ENCODE results near the gene IRS1. TPM values are rescaled to one million over a fixed set of nuclear protein-coding genes. Genes with fewer than 3 reads are reported as not detected.

The IRS1 gene
- total and polyA plus RNA-seq, 2 experiments from 2014 or later, result 10.9 to 25.6 TPM

DNA sequence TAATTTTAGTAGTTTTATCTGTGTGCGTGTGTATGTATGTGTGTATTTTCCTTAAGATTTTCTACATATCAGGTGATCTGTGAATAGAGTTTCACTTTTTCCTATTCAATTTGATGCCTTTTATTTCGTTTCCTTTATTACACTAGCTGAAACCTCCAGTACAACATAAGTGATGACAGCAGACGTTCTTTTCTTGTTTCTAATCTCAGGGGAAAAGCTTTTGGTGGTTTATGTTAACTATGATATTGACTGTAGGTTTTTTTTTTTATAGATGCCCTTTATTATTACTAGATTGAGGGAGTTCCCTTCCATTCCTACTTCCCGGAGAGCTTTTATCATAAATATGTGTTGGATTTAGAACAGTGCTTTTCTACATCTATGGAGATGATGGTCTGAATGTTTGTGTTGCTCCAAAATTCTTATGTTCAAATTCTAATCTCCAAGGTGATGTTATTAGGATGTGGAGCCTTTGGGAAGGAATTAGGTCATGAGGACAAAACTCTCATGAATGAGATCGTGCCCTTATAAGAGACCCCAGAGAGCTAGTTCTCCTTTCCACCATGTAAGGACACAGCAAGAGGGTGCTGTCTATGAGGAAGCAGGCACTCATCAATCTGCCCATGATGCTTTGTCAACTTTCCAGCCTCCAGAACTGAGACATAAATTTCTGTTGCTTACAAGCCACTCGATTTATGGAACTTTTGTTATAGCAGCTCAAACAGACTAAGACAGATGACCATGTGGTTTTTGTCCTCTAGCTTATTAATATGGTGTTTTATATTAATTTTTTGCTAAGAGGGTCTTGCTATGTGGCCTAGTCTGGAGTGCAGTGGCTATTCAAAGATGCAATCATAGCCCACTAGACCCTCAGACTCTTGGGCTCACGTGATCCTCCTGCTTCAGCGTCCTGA, 30.4 kb upstream of the IRS1 start:
- TF ChIP-seq EZH2phosphoT487 (IDR thresholded peaks at IDR 0.05; ENCODE audit: low read depth, severe bottlenecking, unreplicated experiment), result no peak
- TF ChIP-seq EZH2 (IDR thresholded peaks at IDR 0.05; ENCODE audit: borderline replicate concordance), result no peak
- TF ChIP-seq, protein P1, sequence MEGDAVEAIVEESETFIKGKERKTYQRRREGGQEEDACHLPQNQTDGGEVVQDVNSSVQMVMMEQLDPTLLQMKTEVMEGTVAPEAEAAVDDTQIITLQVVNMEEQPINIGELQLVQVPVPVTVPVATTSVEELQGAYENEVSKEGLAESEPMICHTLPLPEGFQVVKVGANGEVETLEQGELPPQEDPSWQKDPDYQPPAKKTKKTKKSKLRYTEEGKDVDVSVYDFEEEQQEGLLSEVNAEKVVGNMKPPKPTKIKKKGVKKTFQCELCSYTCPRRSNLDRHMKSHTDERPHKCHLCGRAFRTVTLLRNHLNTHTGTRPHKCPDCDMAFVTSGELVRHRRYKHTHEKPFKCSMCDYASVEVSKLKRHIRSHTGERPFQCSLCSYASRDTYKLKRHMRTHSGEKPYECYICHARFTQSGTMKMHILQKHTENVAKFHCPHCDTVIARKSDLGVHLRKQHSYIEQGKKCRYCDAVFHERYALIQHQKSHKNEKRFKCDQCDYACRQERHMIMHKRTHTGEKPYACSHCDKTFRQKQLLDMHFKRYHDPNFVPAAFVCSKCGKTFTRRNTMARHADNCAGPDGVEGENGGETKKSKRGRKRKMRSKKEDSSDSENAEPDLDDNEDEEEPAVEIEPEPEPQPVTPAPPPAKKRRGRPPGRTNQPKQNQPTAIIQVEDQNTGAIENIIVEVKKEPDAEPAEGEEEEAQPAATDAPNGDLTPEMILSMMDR (IDR thresholded peaks at IDR 0.05; ENCODE audit: poor library complexity), result no peak
- no peak overlapping the region for H3K4me3 ChIP-seq
- H4K20me1 ChIP-seq (ENCODE audit: insufficient read depth, poor library complexity, severe bottlenecking), result no peaks in the 10 kb centered on the region
- H3K79me2 ChIP-seq, result peaks cover 1% of the 10 kb centered on the region
- no peak overlapping the region for H2AFZ ChIP-seq
- no peaks in the 10 kb centered on the region for H3K9me2 ChIP-seq (replicated peaks; ENCODE audit: insufficient read depth)
- H3K4me1 ChIP-seq (ENCODE audit: insufficient read depth), result peaks cover under 1% of the 10 kb centered on the region
- H3K9me3 ChIP-seq (ENCODE audit: low read depth), result no peaks in the 10 kb centered on the region
- H3K27me3 ChIP-seq, result no peaks in the 10 kb centered on the region
- WGBS (ENCODE audit: low lambda C conversion rate, missing lambda C conversion rate), result 88% methylated on average over 8 of the region's 8 CpGs
- H3K4me2 ChIP-seq, result no peak overlapping the region
- DNase-seq (ENCODE audit: low spot score), result no peak
- H3K36me3 ChIP-seq (replicated peaks; ENCODE audit: insufficient read depth, low read depth), result no peaks in the 10 kb centered on the region
- no peak overlapping the region for H3K27ac ChIP-seq

DNA sequence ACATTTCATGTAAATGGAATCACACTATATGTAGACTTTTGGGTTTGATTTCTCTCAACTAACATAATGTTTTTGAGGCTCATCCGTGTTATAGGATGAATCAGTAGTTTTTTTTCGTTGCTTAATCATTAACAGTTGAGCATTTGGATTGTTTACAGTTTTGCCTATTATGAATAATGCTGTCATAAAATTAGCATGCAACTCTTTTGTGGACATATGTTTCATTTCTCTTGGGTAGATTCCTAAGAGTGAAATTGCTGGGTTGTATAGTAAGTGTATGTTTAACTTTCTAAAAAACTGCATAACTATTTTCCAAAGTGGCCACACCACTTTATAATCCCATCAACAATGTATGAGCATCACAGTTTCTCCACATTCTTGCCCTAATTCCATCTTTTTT, 28.6 kb upstream of the IRS1 start:
- no peaks in the 10 kb centered on the region for H3K27me3 ChIP-seq
- no peaks in the 10 kb centered on the region for H3K9me2 ChIP-seq (replicated peaks; ENCODE audit: insufficient read depth)
- H3K36me3 ChIP-seq (replicated peaks; ENCODE audit: insufficient read depth, low read depth), result no peaks in the 10 kb centered on the region
- H3K4me1 ChIP-seq (ENCODE audit: insufficient read depth), result no peaks in the 10 kb centered on the region
- no peak overlapping the region for H2AFZ ChIP-seq
- no peak for TF ChIP-seq EZH2 (IDR thresholded peaks at IDR 0.05; ENCODE audit: borderline replicate concordance)
- TF ChIP-seq, protein P1 (IDR thresholded peaks at IDR 0.05; ENCODE audit: poor library complexity), result no peak
- no peak for TF ChIP-seq EZH2phosphoT487 (IDR thresholded peaks at IDR 0.05; ENCODE audit: low read depth, severe bottlenecking, unreplicated experiment)
- WGBS (ENCODE audit: low lambda C conversion rate, missing lambda C conversion rate), result 65% methylated on average over 2 of the region's 2 CpGs
- DNase-seq (ENCODE audit: low spot score), result no peak
- H3K4me3 ChIP-seq, result no peak overlapping the region
- H3K4me2 ChIP-seq, result no peak overlapping the region
- no peaks in the 10 kb centered on the region for H3K79me2 ChIP-seq
- no peak overlapping the region for H3K27ac ChIP-seq
- H4K20me1 ChIP-seq (ENCODE audit: insufficient read depth, poor library complexity, severe bottlenecking), result no peaks in the 10 kb centered on the region
- H3K9me3 ChIP-seq (ENCODE audit: low read depth), result no peaks in the 10 kb centered on the region

DNA sequence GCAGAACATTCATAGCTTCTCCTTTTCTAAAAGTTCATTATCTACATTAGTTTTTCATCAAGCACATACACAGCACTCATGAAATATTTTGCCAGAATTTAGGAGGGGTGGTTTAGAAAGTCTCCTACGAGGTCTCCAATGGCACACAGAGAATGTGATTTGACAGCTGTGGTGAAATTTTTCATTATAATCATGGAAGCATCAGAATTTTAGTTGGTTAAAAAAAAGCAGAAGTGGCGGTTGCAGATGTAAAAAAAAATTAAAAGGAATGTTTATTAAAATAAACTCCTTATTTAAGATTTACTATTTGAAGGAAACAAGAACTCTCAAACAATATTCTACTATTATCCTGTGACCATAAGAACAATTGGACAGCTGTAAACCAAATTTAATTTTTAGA, 25.4 kb upstream of the IRS1 start:
- no peak for DNase-seq (ENCODE audit: low spot score)
- Histone ChIP-seq H3K36me3 (replicated peaks; ENCODE audit: insufficient read depth, low read depth) (no peaks in the 10 kb centered on the region), H4K20me1 (ENCODE audit: insufficient read depth, poor library complexity, severe bottlenecking) (no peaks in the 10 kb centered on the region), H2AFZ (no peak overlapping the region), H3K4me2 (no peak overlapping the region), H3K27ac (no peak overlapping the region), H3K4me3 (no peak overlapping the region), H3K9me2 (replicated peaks; ENCODE audit: insufficient read depth) (no peaks in the 10 kb centered on the region), H3K4me1 (ENCODE audit: insufficient read depth) (no peaks in the 10 kb centered on the region), H3K79me2 (no peaks in the 10 kb centered on the region), H3K9me3 (ENCODE audit: low read depth) (no peaks in the 10 kb centered on the region), H3K27me3 (no peaks in the 10 kb centered on the region)
- 90% methylated on average over 2 of the region's 2 CpGs for WGBS (ENCODE audit: low lambda C conversion rate, missing lambda C conversion rate)
- no peak for TF ChIP-seq EZH2phosphoT487 (IDR thresholded peaks at IDR 0.05; ENCODE audit: low read depth, severe bottlenecking, unreplicated experiment)
- no peak for TF ChIP-seq EZH2 (IDR thresholded peaks at IDR 0.05; ENCODE audit: borderline replicate concordance)
- TF ChIP-seq, protein P1 (IDR thresholded peaks at IDR 0.05; ENCODE audit: poor library complexity), result no peak

Data from hepatocyte (in vitro differentiated cells).